HepG2 (cell line): ENCODE results near the gene FGFBP2. TPM values are rescaled to one million over a fixed set of nuclear protein-coding genes. Genes with fewer than 3 reads are reported as not detected.

Source experiments
- ATAC-seq: fragments of 200-7000 bp; cut with Tn5 transposase; 3 replicates; pipeline ENCODE4 v1.9.1; 2020; ENCODE audit warnings: mild to moderate bottlenecking, moderate library complexity
- BruUV-seq: library from RNA; stranded (reverse); fragments of 400-500 nt; replicated peaks from 2 replicates; lab custom pipeline; 2021; lab: Mats Ljungman, UMichigan
- CTCF ChIA-PET: fragments of 300-600 bp; formaldehyde crosslinking; extraction: SDS; loops from one replicate; lab custom pipeline; 2021; ENCODE audit warnings: low total read pairs, inconsistent platforms, low intra/inter-chr PET ratio; lab: Yijun Ruan, JAX
- POLR2A ChIA-PET: fragments of 350-600 bp; sonication (Branson Sonifier 250); formaldehyde crosslinking; loops from one replicate; lab custom pipeline; 2020; ENCODE audit warnings: antibody characterized with exemption, inconsistent platforms; lab: Yijun Ruan, JAX
- DNase-seq: peaks from one replicate; pipeline ENCODE4 v3.0.0-alpha.2; 2015; ENCODE audit warnings: low spot score
- FAIRE-seq: peaks from 3 replicates; lab custom pipeline; 2011; peaks lifted over from hg19 to GRCh38; lab: Jason Lieb, UNC
- H2AFZ ChIP-seq: one replicate; pipeline ENCODE4 v1.6.1; 2011; ENCODE audit warnings: low read length, inconsistent platforms
- H3K27ac ChIP-seq: fragments of 300-600 bp; 3 replicates; pipeline ENCODE4 v1.8.0; 2011; ENCODE audit warnings: mixed run types, mild to moderate bottlenecking, mixed read lengths, low read length, inconsistent platforms; ENCODE audit not compliant: insufficient read depth; ENCODE audit errors: extremely low read length
- H3K27me3 ChIP-seq, 2 experiments: fragments of 200-600 bp in 1 of 2; 2 replicates in 1 of 2; 3 replicates in 1 of 2; pipeline versions ENCODE4 v1.6.0 to v1.8.0; 2011; ENCODE audit warnings: low read length in 2 of 2, mild to moderate bottlenecking in 2 of 2, moderate library complexity in 2 of 2, inconsistent platforms in 1 of 2; ENCODE audit not compliant: insufficient read depth in 2 of 2, control insufficient read depth in 1 of 2
- H3K36me3 ChIP-seq, 2 experiments: fragments of 200-600 bp in 1 of 2; replicated peaks in 1 of 2; 2 replicates in 1 of 2; 3 replicates in 1 of 2; pipeline versions ENCODE4 v1.5.1 to v1.8.0; 2011; ENCODE audit warnings: low read length in 2 of 2, inconsistent platforms in 1 of 2; ENCODE audit not compliant: insufficient read depth in 2 of 2, control insufficient read depth in 1 of 2
- H3K4me1 ChIP-seq: 2 replicates; pipeline ENCODE4 v1.5.1; 2012; ENCODE audit warnings: low read length, inconsistent platforms; ENCODE audit not compliant: insufficient read depth
- H3K4me2 ChIP-seq: 2 replicates; pipeline ENCODE4 v1.6.0; 2011; ENCODE audit warnings: low read depth, low read length, inconsistent platforms
- H3K4me3 ChIP-seq, 3 experiments: fragments of 200-600 bp in 1 of 3; sonication (generic), shearing (Covaris generic) in 1 of 3; replicated peaks in 1 of 3; 2 replicates each; pipeline ENCODE4 v1.5.1; 2011 to 2016; ENCODE audit warnings: low read length in 3 of 3, inconsistent platforms in 2 of 3, low read depth in 2 of 3, mild to moderate bottlenecking in 2 of 3, control low read depth in 1 of 3, mixed read lengths in 1 of 3; ENCODE audit not compliant: insufficient read depth in 1 of 3
- H3K79me2 ChIP-seq: one replicate; pipeline ENCODE4 v1.6.1; 2011; ENCODE audit warnings: low read length, inconsistent platforms; ENCODE audit not compliant: insufficient read depth
- H3K9ac ChIP-seq: 2 replicates; pipeline ENCODE4 v1.6.0; 2011; ENCODE audit warnings: mild to moderate bottlenecking, low read depth, low read length, inconsistent platforms; ENCODE audit not compliant: insufficient read depth
- H3K9me3 ChIP-seq: 2 replicates; pipeline ENCODE4 v1.5.1; 2012; ENCODE audit warnings: mild to moderate bottlenecking, low read length
- H4K20me1 ChIP-seq: 2 replicates; pipeline ENCODE4 v1.6.0; 2011; ENCODE audit warnings: inconsistent platforms, mild to moderate bottlenecking, low read length, moderate library complexity; ENCODE audit not compliant: insufficient read depth
- ATF7-NPFF ChIP-seq: sonication (generic); formaldehyde crosslinking; IDR thresholded peaks from 2 replicates; pipeline ENCODE4 v1.8.1; 2023; ENCODE audit warnings: mild to moderate bottlenecking, low read depth, missing genetic modification reagents, moderate library complexity
- BCLAF1 ChIP-seq: fragments of 450-650 bp; IDR thresholded peaks from 2 replicates; pipeline ENCODE4 v1.6.1; 2017; ENCODE audit warnings: mild to moderate bottlenecking
- EEA1 ChIP-seq: sonication (generic); formaldehyde crosslinking; IDR thresholded peaks from 2 replicates; pipeline ENCODE4 v1.5.1; 2020; ENCODE audit warnings: mild to moderate bottlenecking, missing genetic modification reagents, borderline replicate concordance
- HHEX ChIP-seq: IDR thresholded peaks from 2 replicates; pipeline ENCODE4 v1.6.1; 2016; ENCODE audit warnings: control low read depth
- HMG20A ChIP-seq: IDR thresholded peaks from 2 replicates; pipeline ENCODE4 v1.6.1; 2016; ENCODE audit warnings: borderline replicate concordance
- HOXD1 ChIP-seq: sonication (generic); formaldehyde crosslinking; IDR thresholded peaks from 2 replicates; pipeline ENCODE4 v1.5.0; 2020; ENCODE audit warnings: missing genetic modification reagents
- KLF13 ChIP-seq: sonication (generic); formaldehyde crosslinking; IDR thresholded peaks from 2 replicates; pipeline ENCODE4 v1.4.0; 2020; ENCODE audit warnings: mild to moderate bottlenecking, missing genetic modification reagents
- STAT5B ChIP-seq: sonication (generic); formaldehyde crosslinking; IDR thresholded peaks from 2 replicates; pipeline ENCODE4 v1.4.0; 2020; ENCODE audit warnings: missing genetic modification reagents
- TBL1XR1 ChIP-seq: fragments of 150-350 bp; IDR thresholded peaks from 2 replicates; pipeline ENCODE4 v1.6.1; 2014; ENCODE audit warnings: borderline replicate concordance, low read length; ENCODE audit not compliant: partially characterized antibody
- TBP ChIP-seq: sonication (generic); formaldehyde crosslinking; IDR thresholded peaks from 2 replicates; pipeline ENCODE4 v1.5.0; 2020; ENCODE audit warnings: missing genetic modification reagents
- TEAD2 ChIP-seq: sonication (generic); formaldehyde crosslinking; IDR thresholded peaks from 2 replicates; pipeline ENCODE4 v1.9.0; 2021; ENCODE audit warnings: missing genetic modification reagents
- ZNF660 ChIP-seq: sonication (generic); formaldehyde crosslinking; IDR thresholded peaks from 2 replicates; pipeline ENCODE4 v1.5.1; 2020; ENCODE audit warnings: mild to moderate bottlenecking, low read depth, missing genetic modification reagents, borderline replicate concordance
- ZNF777 ChIP-seq: sonication (generic); formaldehyde crosslinking; IDR thresholded peaks from 2 replicates; pipeline ENCODE4 v1.4.0; 2020; ENCODE audit warnings: missing genetic modification reagents
- ZNF782 ChIP-seq: sonication (generic); formaldehyde crosslinking; IDR thresholded peaks from 2 replicates; pipeline ENCODE4 v1.4.0; 2020; ENCODE audit warnings: missing genetic modification reagents, mild to moderate bottlenecking, borderline replicate concordance
- WGBS: methylation state at CpG from one replicate; pipeline ENCODE4 v1.1.6; 2017; ENCODE audit warnings: low lambda C conversion rate; 5-methylcytosine and 5-hydroxymethylcytosine counted together
- in situ Hi-C: cut with HindIII; loops from 2 replicates; pipeline ENCODE4 v1.10.0; 2017; ENCODE audit warnings: low pct_unique_long_range_greater_than_20kb; ENCODE audit not compliant: extremely low pct_ligation_motif_present
- intact Hi-C: fragments of 100-400 bp; cut with micrococcal nuclease; formaldehyde crosslinking; loops from one replicate; pipeline ENCODE4 v1.10.0; 2022; ENCODE audit not compliant: unreplicated experiment
- polyA plus RNA-seq, 8 experiments: library from polyadenylated mRNA; depleted of rRNA in 3 of 8; stranded (reverse) in 7 of 8; unstranded in 1 of 8; fragments of >200 nt; fragmentation: Illumina TruSeq in 4 of 8; extraction: Trizol in 4 of 8; gene quantifications; 2 replicates each; pipeline versions ENCODE4 v1.2.1 to v1.2.3, GENCODE V29; 2011 to 2016; ENCODE audit warnings: low read depth in 4 of 8, missing spikeins in 1 of 8, mixed read lengths in 1 of 8; ENCODE audit not compliant: insufficient read depth in 1 of 8
- total RNA-seq, 5 experiments: library from RNA; depleted of rRNA; stranded (reverse); fragments of >200 nt; fragmentation: Illumina TruSeq; extraction: Trizol; gene quantifications; 2 replicates each; pipeline ENCODE4 v1.2.3, GENCODE V29; 2016; ENCODE audit warnings: low read depth in 1 of 5
- TF ChIP-seq, protein P1 (sequence below): sonication (generic); formaldehyde crosslinking; IDR thresholded peaks from 2 replicates; pipeline ENCODE4 v1.4.0; 2020; ENCODE audit warnings: missing genetic modification reagents, mild to moderate bottlenecking, borderline replicate concordance

The FGFBP2 gene
- total and polyA plus RNA-seq, 2 of the 13 experiments (the other 11 are each of a cell fraction or from before 2014, with no cell fraction given) = not detected

DNA sequence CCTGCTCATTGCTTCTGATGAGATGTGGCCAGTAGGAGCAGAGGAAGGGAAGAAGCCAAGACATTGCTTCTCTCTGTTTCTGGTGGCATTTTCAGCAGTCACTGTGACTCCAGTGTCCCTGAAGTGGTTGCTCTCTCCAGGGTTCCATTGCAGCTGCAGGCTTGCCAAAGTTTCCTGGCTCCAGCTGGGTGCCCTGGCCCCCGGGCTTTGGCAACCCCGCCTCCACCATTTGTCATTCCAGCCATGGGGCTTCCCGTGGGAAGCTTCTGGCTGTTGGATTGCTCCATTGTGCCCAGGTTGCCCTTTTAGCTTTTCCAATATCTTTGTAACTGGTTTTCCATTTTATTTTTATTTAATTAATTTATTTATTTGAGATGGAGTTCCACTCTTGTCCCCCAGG, 37.1 kb downstream of the FGFBP2 start:
- no peak for TF ChIP-seq TEAD2 (CRISPR knock-in tag)
- no peak for TF ChIP-seq ZNF777 (CRISPR knock-in tag)
- Histone ChIP-seq H3K9me3 (no peaks in the 10 kb centered on the region), H3K27ac (no peak overlapping the region), H2AFZ (no peak overlapping the region), H3K4me1 (no peaks in the 10 kb centered on the region), H3K79me2 (no peaks in the 10 kb centered on the region), H3K4me3 (no peak overlapping the region), H3K9ac (no peak overlapping the region), H4K20me1 (no peaks in the 10 kb centered on the region), H3K27me3 (peaks cover 3 to 26% of the 10 kb centered on the region in 2 experiments; a peak in 2 of 5 replicates), H3K4me2 (no peak overlapping the region), H3K36me3 (no peaks in the 10 kb centered on the region)
- no TSS peak for BruUV-seq
- FAIRE-seq (no peak), DNase-seq (no peak), ATAC-seq (no peak)
- 4% methylated on average over 3 of the region's 3 CpGs for WGBS
- ChIA-PET CTCF (no interaction called here), POLR2A (no interaction called here)
- in situ Hi-C loops (no loop called here), intact Hi-C loops (no loop called here)

DNA sequence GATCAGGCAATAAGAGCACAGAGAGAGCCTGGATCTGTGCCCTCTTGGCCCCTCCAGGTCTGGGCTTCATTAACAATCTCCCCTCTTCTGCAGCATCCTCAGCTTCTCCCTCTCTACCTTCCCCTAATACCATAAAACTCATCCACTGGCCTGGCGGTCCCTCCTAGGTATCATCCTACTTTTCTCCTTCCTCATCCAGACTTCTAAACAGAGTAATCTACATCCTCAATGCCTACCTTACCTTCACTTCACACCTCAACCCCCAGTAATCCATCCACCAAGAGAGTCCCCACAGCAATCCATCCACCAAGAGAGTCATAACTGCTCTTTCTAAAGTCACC, 41.4 kb downstream of the FGFBP2 start:
- H3K36me3 ChIP-seq = no peaks in the 10 kb centered on the region
- ATAC-seq (no peak), DNase-seq (no peak), FAIRE-seq (no peak)
- H3K79me2 ChIP-seq = no peaks in the 10 kb centered on the region
- ChIA-PET POLR2A (no interaction called here), CTCF (no interaction called here)
- BruUV-seq = no TSS peak
- H3K4me3 ChIP-seq = no peak overlapping the region
- peaks cover 0 to 8% of the 10 kb centered on the region in 2 experiments; a peak in 2 of 5 replicates for H3K27me3 ChIP-seq
- no peak overlapping the region for H3K27ac ChIP-seq
- no peaks in the 10 kb centered on the region for H4K20me1 ChIP-seq
- no peak overlapping the region for H2AFZ ChIP-seq
- intact Hi-C loops = no loop called here
- in situ Hi-C loops = no loop called here
- no peaks in the 10 kb centered on the region for H3K4me1 ChIP-seq
- H3K4me2 ChIP-seq = no peak overlapping the region
- no peak overlapping the region for H3K9ac ChIP-seq
- WGBS = 43% methylated on average over 1 of the region's 1 CpG
- H3K9me3 ChIP-seq = no peaks in the 10 kb centered on the region
- TF ChIP-seq TBL1XR1 = no peak
- no peak for TF ChIP-seq ZNF660 (CRISPR knock-in tag)
- no peak for TF ChIP-seq HMG20A (CRISPR knock-in tag)
- TF ChIP-seq BCLAF1 = no peak
- TF ChIP-seq TBP = no peak
- no peak for TF ChIP-seq HHEX (CRISPR knock-in tag)
- TF ChIP-seq HOXD1 = no peak
- TF ChIP-seq EEA1 (CRISPR knock-in tag) = no peak
- no peak for TF ChIP-seq ATF7-NPFF (CRISPR knock-in tag)
- TF ChIP-seq KLF13 = no peak
- TF ChIP-seq ZNF782 (CRISPR knock-in tag) = no peak
- TF ChIP-seq, protein P1, sequence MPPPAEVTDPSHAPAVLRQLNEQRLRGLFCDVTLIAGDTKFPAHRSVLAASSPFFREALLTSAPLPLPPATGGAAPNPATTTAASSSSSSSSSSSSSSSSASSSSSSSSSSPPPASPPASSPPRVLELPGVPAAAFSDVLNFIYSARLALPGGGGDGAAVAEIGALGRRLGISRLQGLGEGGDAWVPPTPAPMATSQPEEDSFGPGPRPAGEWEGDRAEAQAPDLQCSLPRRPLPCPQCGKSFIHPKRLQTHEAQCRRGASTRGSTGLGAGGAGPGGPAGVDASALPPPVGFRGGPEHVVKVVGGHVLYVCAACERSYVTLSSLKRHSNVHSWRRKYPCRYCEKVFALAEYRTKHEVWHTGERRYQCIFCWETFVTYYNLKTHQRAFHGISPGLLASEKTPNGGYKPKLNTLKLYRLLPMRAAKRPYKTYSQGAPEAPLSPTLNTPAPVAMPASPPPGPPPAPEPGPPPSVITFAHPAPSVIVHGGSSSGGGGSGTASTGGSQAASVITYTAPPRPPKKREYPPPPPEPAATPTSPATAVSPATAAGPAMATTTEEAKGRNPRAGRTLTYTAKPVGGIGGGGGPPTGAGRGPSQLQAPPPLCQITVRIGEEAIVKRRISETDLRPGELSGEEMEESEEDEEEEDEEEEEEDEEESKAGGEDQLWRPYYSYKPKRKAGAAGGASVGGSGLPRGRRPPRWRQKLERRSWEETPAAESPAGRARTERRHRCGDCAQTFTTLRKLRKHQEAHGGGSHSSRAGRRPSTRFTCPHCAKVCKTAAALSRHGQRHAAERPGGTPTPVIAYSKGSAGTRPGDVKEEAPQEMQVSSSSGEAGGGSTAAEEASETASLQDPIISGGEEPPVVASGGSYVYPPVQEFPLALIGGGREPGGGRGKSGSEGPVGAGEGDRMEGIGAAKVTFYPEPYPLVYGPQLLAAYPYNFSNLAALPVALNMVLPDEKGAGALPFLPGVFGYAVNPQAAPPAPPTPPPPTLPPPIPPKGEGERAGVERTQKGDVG (CRISPR knock-in tag) = no peak
- no peak for TF ChIP-seq STAT5B
